Astrocyte of the spinal cord (primary cell): Measurements from ENCODE around the gene HSD3B2.
A peak's percentile ranks its signal among the peaks of the same experiment; 100 is the strongest.

Experiments used
- DNase-seq: peaks from one replicate; pipeline ENCODE4 v3.0.0; 2011; ENCODE audit warnings: low read depth, low spot score
- H3K4me3 ChIP-seq: 2 replicates; pipeline ENCODE4 v1.5.1; 2011; ENCODE audit warnings: low read depth, mild to moderate bottlenecking, low read length, moderate library complexity
- CTCF ChIP-seq: IDR thresholded peaks from 2 replicates; pipeline ENCODE4 v1.5.1; 2012; ENCODE audit warnings: low read depth, mild to moderate bottlenecking, low read length, inconsistent platforms
- in situ Hi-C: cut with HindIII; loops from 2 replicates; pipeline ENCODE4 v1.10.0; 2017; ENCODE audit warnings: low sequenced_read_pairs

Gene HSD3B2

GRCh38 chr1:119446321-119446720, 31.4 kb downstream of the HSD3B2 start:
- TF ChIP-seq CTCF = no peak
- in situ Hi-C loops = no loop called here

GRCh38 chr1:119447344-119448126, 32.6 kb downstream of the HSD3B2 start:
- no peak for TF ChIP-seq CTCF
- no peak for DNase-seq
- in situ Hi-C loops = no loop called here
- H3K4me3 ChIP-seq = no peak overlapping the region

More at GRCh38 chr1:119446321-119446720, 31.4 kb downstream of the HSD3B2 start:
- no peak overlapping the region for H3K4me3 ChIP-seq
- no peak for DNase-seq

- peak; percentile 10 for TF ChIP-seq CTCF
- H3K4me3 ChIP-seq = no peak overlapping the region
- no peak for DNase-seq
- in situ Hi-C loops = no loop called here
Observed at GRCh38 chr1:119448127-119448511, 33.2 kb downstream of the HSD3B2 start.

- no peak overlapping the region for H3K4me3 ChIP-seq
- no peak for TF ChIP-seq CTCF
- in situ Hi-C loops = no loop called here
- DNase-seq = no peak
Observed at GRCh38 chr1:119449971-119450370, 35.0 kb downstream of the HSD3B2 start.

- DNase-seq = no peak
- no peak for TF ChIP-seq CTCF
- in situ Hi-C loops = no loop called here
- no peak overlapping the region for H3K4me3 ChIP-seq
Observed at GRCh38 chr1:119451158-119451557, 36.2 kb downstream of the HSD3B2 start.

- no peak for DNase-seq
- in situ Hi-C loops = no loop called here
- no peak for TF ChIP-seq CTCF
- no peak overlapping the region for H3K4me3 ChIP-seq
Observed at GRCh38 chr1:119452091-119452490, 37.1 kb downstream of the HSD3B2 start.
